Glutamatergic neuron (in vitro differentiated cells): ENCODE results near the gene PDE7B. TPM values are rescaled to one million over a fixed set of nuclear protein-coding genes. Genes with fewer than 3 reads are reported as not detected.
A peak's percentile ranks its signal among the peaks of the same experiment; 100 is the strongest.
"Not testable (repeated sequence)": the region's sequence is repeated elsewhere in the genome, so short reads cannot be mapped to it uniquely, and the experiment has no call there.

ENCODE experiments used
- DNase-seq: peaks from one replicate; pipeline ENCODE4 v3.0.0; 2022
- H3K27ac Mint-ChIP-seq: one replicate; pipeline ENCODE4 v1.8.0; 2020; ENCODE audit warnings: mild to moderate bottlenecking, mixed read lengths, inconsistent platforms; ENCODE audit not compliant: unreplicated experiment
- H3K27me3 Mint-ChIP-seq: one replicate; pipeline ENCODE4 v1.8.0; 2020; ENCODE audit warnings: mild to moderate bottlenecking, moderate library complexity, mixed read lengths, inconsistent platforms; ENCODE audit not compliant: unreplicated experiment
- H3K36me3 Mint-ChIP-seq: one replicate; pipeline ENCODE4 v1.8.0; 2020; ENCODE audit warnings: mild to moderate bottlenecking, mixed read lengths, inconsistent platforms; ENCODE audit not compliant: unreplicated experiment
- H3K4me1 Mint-ChIP-seq: one replicate; pipeline ENCODE4 v1.8.0; 2020; ENCODE audit warnings: mild to moderate bottlenecking, low read depth, mixed read lengths, inconsistent platforms; ENCODE audit not compliant: unreplicated experiment
- H3K4me3 Mint-ChIP-seq: one replicate; pipeline ENCODE4 v1.8.0; 2020; ENCODE audit warnings: mild to moderate bottlenecking, mixed read lengths, inconsistent platforms; ENCODE audit not compliant: unreplicated experiment
- H3K9me3 Mint-ChIP-seq: one replicate; pipeline ENCODE4 v1.8.0; 2020; ENCODE audit warnings: mild to moderate bottlenecking, moderate library complexity, mixed read lengths, inconsistent platforms; ENCODE audit not compliant: unreplicated experiment
- total RNA-seq: library from RNA; stranded (reverse); fragmentation: NEBNext Ultra II Directional; extraction: Animal tissue kit (Norgen Biotek cat#: 25700); gene quantifications from one replicate; pipeline ENCODE4 v1.2.1, GENCODE V29; 2021; ENCODE audit not compliant: unreplicated experiment
- TF ChIP-seq, protein P1 (sequence below): fragments of 200-600 bp; sonication (generic); IDR thresholded peaks from one replicate; pipeline ENCODE4 v1.5.0; 2021; ENCODE audit not compliant: partially characterized antibody, unreplicated experiment

PDE7B gene
- total RNA-seq, 1 donor from 2014 or later: not detected

DNA sequence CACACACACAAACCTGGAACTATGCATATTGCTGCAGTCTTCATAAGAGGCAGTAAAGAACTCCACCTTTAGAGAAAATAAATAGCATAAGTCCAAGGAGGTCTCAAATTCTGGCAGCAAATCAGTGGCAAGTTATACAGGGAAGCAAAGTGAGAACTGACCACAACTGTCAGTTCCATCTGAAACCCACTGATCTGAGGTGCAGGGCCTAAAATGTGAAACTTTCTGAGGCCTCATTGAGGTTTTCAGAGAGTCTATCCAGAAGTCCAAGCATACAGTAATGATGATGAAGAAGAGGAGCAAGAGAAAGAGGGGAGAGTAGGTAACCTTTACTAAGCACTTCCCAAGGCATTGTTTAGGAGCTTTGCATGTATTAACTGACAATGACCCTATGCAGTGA, 362.4 kb downstream of the PDE7B start:
- no peak overlapping the region for H3K4me3 Mint-ChIP-seq
- no peak overlapping the region for H3K27ac Mint-ChIP-seq
- DNase-seq: no peak
- H3K4me1 Mint-ChIP-seq: no peaks in the 10 kb centered on the region
- H3K9me3 Mint-ChIP-seq: no peaks in the 10 kb centered on the region
- TF ChIP-seq, protein P1, sequence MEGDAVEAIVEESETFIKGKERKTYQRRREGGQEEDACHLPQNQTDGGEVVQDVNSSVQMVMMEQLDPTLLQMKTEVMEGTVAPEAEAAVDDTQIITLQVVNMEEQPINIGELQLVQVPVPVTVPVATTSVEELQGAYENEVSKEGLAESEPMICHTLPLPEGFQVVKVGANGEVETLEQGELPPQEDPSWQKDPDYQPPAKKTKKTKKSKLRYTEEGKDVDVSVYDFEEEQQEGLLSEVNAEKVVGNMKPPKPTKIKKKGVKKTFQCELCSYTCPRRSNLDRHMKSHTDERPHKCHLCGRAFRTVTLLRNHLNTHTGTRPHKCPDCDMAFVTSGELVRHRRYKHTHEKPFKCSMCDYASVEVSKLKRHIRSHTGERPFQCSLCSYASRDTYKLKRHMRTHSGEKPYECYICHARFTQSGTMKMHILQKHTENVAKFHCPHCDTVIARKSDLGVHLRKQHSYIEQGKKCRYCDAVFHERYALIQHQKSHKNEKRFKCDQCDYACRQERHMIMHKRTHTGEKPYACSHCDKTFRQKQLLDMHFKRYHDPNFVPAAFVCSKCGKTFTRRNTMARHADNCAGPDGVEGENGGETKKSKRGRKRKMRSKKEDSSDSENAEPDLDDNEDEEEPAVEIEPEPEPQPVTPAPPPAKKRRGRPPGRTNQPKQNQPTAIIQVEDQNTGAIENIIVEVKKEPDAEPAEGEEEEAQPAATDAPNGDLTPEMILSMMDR: no peak
- peaks cover 4% of the 10 kb centered on the region for H3K27me3 Mint-ChIP-seq
- no peaks in the 10 kb centered on the region for H3K36me3 Mint-ChIP-seq

DNA sequence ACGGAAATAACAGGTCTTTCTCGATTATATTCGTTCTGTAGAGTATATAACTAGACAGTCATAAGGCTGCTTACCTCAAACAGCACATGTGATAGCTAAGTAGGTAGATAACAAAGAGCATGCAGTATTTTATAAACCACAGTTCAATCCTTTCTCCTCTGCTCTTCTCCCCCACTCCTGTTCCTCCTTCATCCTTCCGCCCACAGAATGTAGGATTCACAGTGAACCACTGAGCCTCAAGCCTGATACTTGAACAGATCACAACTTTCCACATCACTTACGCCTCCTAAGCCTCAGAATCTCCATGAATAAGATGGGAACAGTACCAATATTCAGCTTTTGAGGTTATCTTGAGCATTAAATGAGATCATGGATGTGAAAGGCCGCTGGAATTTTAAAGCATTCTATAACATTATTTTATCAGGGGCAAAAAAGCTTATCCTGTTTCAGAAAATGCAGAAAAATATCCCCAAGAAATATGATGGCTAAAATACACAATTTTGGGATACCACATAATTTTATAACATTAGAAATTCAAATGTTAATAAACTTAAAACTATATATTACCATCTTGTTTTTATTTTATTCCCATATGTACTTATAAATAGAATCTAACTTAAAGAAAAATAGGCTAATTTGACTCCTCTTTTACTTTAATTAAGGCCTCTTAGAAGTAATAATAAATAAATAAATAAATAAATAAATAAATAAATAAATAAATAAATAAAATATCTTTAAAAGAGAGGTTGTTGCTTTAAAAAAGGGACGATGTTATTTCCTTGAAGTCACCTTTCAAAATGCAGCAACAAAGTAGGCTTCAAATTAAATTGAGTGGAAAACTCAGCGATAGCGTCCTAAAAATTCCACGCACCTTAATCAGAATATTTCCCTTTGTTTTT, 365.3 kb downstream of the PDE7B start:
- DNase-seq: no peak
- Mint-ChIP-seq H3K27me3 (peaks cover 4% of the 10 kb centered on the region), H3K4me1 (no peaks in the 10 kb centered on the region), H3K27ac (no peak overlapping the region), H3K9me3 (no peaks in the 10 kb centered on the region), H3K4me3 (no peak overlapping the region), H3K36me3 (no peaks in the 10 kb centered on the region)
- TF ChIP-seq, protein P1: no peak

DNA sequence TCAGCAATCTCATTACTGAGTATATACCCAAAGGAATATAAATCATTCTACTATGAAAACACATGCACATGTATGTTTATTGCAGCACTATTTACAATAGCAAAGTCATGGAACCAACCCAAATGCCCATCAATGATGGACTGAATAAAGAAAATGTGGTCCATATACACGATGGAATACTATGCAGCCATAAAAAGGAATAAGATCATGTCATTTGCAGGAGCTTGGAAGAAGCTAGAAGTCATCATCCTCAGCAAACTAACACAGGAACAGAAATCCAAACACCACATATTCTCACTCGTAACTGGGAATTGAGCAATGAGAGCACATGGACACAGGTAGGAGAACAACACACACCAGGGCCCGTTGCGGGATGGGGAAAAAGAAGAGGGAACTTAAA, 373.5 kb downstream of the PDE7B start:
- H3K36me3 Mint-ChIP-seq, DNase-seq, H3K9me3 Mint-ChIP-seq, H3K4me1 Mint-ChIP-seq, H3K27ac Mint-ChIP-seq, H3K27me3 Mint-ChIP-seq, H3K4me3 Mint-ChIP-seq: not testable (repeated sequence)

DNA sequence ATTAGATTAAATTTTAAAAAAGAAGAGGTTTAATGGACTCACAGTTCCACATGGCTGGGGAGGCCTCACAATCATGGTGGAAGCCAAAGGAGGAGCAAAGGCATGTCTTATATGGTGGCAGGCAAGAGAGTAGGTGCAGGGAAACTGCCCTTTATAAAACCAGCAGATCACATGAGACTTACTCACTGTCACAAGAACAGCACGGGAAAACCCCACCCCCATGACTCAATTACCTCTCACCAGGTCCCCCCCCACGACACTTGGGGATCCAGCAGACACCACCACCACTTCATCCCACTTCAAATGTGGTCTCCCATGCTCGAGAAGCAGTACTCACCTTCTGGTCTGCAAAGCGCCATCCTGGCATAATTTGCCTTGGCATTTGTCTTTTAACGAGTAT, 374.0 kb downstream of the PDE7B start:
- Mint-ChIP-seq H3K36me3 (no peaks in the 10 kb centered on the region), H3K27me3 (no peaks in the 10 kb centered on the region)

DNA sequence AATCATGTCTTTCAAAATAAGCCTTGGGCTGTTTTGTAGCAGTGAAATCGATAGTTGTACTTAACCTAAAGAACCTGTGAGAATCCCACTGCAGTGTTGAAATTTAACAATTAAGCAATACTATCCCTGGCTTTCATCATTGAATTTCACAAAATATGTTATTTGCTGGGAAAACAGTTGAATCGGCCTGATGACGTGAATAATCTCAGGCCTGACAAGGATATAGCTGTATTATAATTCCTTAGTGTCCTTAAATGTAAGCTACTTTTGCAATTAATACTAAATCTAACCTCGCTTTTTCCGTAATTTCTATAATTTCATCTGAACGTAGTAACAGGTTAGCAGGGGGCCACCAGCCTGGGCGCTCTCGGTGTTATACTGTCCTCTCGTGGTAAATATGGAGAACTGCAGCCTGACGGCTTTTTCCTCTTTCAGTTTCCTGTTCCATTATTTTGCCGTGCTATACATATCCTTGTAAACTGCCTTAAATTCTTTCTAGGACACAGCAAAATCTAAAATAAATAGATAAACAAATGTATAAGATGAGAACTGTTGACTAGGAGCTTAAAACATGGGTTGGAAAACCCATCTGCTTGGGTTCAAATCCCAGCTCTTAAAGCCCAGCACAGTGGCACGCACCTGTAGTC, 374.6 kb downstream of the PDE7B start:
- TF ChIP-seq, protein P1: peak; percentile 100
- DNase-seq: peak; percentile 51
- Mint-ChIP-seq H3K4me3 (no peak overlapping the region), H3K9me3 (no peaks in the 10 kb centered on the region), H3K36me3 (no peaks in the 10 kb centered on the region), H3K27me3 (no peaks in the 10 kb centered on the region), H3K4me1 (no peaks in the 10 kb centered on the region), H3K27ac (no peak overlapping the region)

More for the DNA sequence above, 374.0 kb downstream of the PDE7B start:
- TF ChIP-seq, protein P1: no peak
- Mint-ChIP-seq H3K4me3 (no peak overlapping the region), H3K27ac (no peak overlapping the region), H3K9me3 (no peaks in the 10 kb centered on the region), H3K4me1 (no peaks in the 10 kb centered on the region)
- no peak for DNase-seq
